SK-N-MC (cell line): ENCODE data around the gene NWD2.

Source experiments
- DNase-seq: peaks from one replicate; pipeline ENCODE4 v3.0.0-alpha.2; 2011; ENCODE audit warnings: low read depth, low spot score
- H3K27ac ChIP-seq: fragments of 200-600 bp; sonication (generic); 2 replicates; pipeline ENCODE4 v1.5.1; 2016; ENCODE audit warnings: mixed run types
- H3K36me3 ChIP-seq: fragments of 200-600 bp; sonication (generic); 2 replicates; pipeline ENCODE4 v1.6.1; 2017; ENCODE audit warnings: antibody characterized with exemption, low read length, mixed read lengths; ENCODE audit not compliant: insufficient read depth
- H3K4me3 ChIP-seq: fragments of 200-600 bp; sonication (generic); 2 replicates; pipeline ENCODE4 v1.5.1; 2016
- H3K9ac ChIP-seq: fragments of 200-600 bp; sonication (generic); 2 replicates; pipeline ENCODE4 v1.8.0; 2017; ENCODE audit warnings: mixed run types, mixed read lengths; ENCODE audit not compliant: insufficient read length
- H3K9me3 ChIP-seq: fragments of 200-600 bp; sonication (generic); 2 replicates; pipeline ENCODE4 v1.6.1; 2017; ENCODE audit warnings: low read depth, mild to moderate bottlenecking, antibody characterized with exemption, low read length, moderate library complexity, mixed read lengths
- EZH2 ChIP-seq: fragments of 200-600 bp; sonication (generic); IDR thresholded peaks from one replicate; pipeline ENCODE4 v1.6.1; 2017; ENCODE audit warnings: antibody characterized with exemption
- FOXP2 ChIP-seq: optimal IDR thresholded peaks from 2 replicates; pipeline ENCODE3; 2011; ENCODE audit warnings: mild to moderate bottlenecking, moderate library complexity; ENCODE audit not compliant: insufficient read depth; ENCODE audit errors: extremely low read length, control extremely low read depth
- POLR2AphosphoS5 ChIP-seq: IDR thresholded peaks from 2 replicates; pipeline ENCODE4 v1.6.1; 2012; ENCODE audit warnings: mild to moderate bottlenecking, low read depth, low read length, borderline replicate concordance

The NWD2 gene

GRCh38 chr4:37246891-37247290 lies 2.3 kb downstream of the NWD2 start:
- no peak for DNase-seq
- H3K9ac ChIP-seq: no peak overlapping the region
- no peak overlapping the region for H3K4me3 ChIP-seq
- no peaks in the 10 kb centered on the region for H3K36me3 ChIP-seq
- TF ChIP-seq EZH2 (no peak), POLR2AphosphoS5 (no peak), FOXP2 (no peak)
- no peaks in the 10 kb centered on the region for H3K9me3 ChIP-seq
- no peak overlapping the region for H3K27ac ChIP-seq

GRCh38 chr4:37258221-37258620 lies 13.7 kb downstream of the NWD2 start:
- H3K9me3 ChIP-seq: no peaks in the 10 kb centered on the region

GRCh38 chr4:37268319-37268718 lies 23.8 kb downstream of the NWD2 start:
- H3K4me3 ChIP-seq: no peak overlapping the region
- no peak overlapping the region for H3K27ac ChIP-seq
- TF ChIP-seq EZH2 (no peak), FOXP2 (no peak), POLR2AphosphoS5 (no peak)
- no peak overlapping the region for H3K9ac ChIP-seq
- no peak for DNase-seq
- no peaks in the 10 kb centered on the region for H3K36me3 ChIP-seq
- no peaks in the 10 kb centered on the region for H3K9me3 ChIP-seq

More at GRCh38 chr4:37258221-37258620, 13.7 kb downstream of the NWD2 start:
- H3K9ac ChIP-seq: no peak overlapping the region
- H3K4me3 ChIP-seq: no peak overlapping the region
- H3K36me3 ChIP-seq: no peaks in the 10 kb centered on the region
- no peak for TF ChIP-seq FOXP2
- no peak for TF ChIP-seq EZH2
- TF ChIP-seq POLR2AphosphoS5: no peak
- H3K27ac ChIP-seq: no peak overlapping the region
- DNase-seq: no peak

GRCh38 chr4:37279121-37279520 lies 34.6 kb downstream of the NWD2 start:
- no peaks in the 10 kb centered on the region for H3K36me3 ChIP-seq
- DNase-seq: no peak
- TF ChIP-seq POLR2AphosphoS5 (no peak), FOXP2 (no peak), EZH2 (no peak)
- no peak overlapping the region for H3K27ac ChIP-seq
- H3K9me3 ChIP-seq: no peaks in the 10 kb centered on the region
- H3K9ac ChIP-seq: no peak overlapping the region
- no peak overlapping the region for H3K4me3 ChIP-seq

GRCh38 chr4:37279894-37280592 lies 35.5 kb downstream of the NWD2 start:
- Histone ChIP-seq H3K27ac (no peak overlapping the region), H3K9ac (no peak overlapping the region), H3K9me3 (no peaks in the 10 kb centered on the region), H3K4me3 (no peak overlapping the region), H3K36me3 (no peaks in the 10 kb centered on the region)
- DNase-seq: no peak
- no peak for TF ChIP-seq POLR2AphosphoS5
- TF ChIP-seq FOXP2: no peak
- no peak for TF ChIP-seq EZH2

- no peak for DNase-seq
- Histone ChIP-seq H3K27ac (no peak overlapping the region), H3K9ac (no peak overlapping the region), H3K4me3 (no peak overlapping the region), H3K9me3 (no peaks in the 10 kb centered on the region), H3K36me3 (no peaks in the 10 kb centered on the region)
- TF ChIP-seq EZH2 (no peak), FOXP2 (no peak), POLR2AphosphoS5 (no peak)
These were observed 54.9 kb downstream of the NWD2 start for GRCh38 chr4:37299468-37299867.

GRCh38 chr4:37304612-37305011 lies 60.1 kb downstream of the NWD2 start:
- Histone ChIP-seq H3K27ac (no peak overlapping the region), H3K4me3 (no peak overlapping the region), H3K36me3 (no peaks in the 10 kb centered on the region), H3K9ac (no peak overlapping the region), H3K9me3 (no peaks in the 10 kb centered on the region)
- TF ChIP-seq EZH2: no peak
- no peak for TF ChIP-seq FOXP2
- no peak for TF ChIP-seq POLR2AphosphoS5
- no peak for DNase-seq

- Histone ChIP-seq H3K4me3 (no peak overlapping the region), H3K27ac (no peak overlapping the region), H3K36me3 (no peaks in the 10 kb centered on the region), H3K9me3 (no peaks in the 10 kb centered on the region), H3K9ac (no peak overlapping the region)
- DNase-seq: no peak
- TF ChIP-seq EZH2: no peak
- no peak for TF ChIP-seq FOXP2
- no peak for TF ChIP-seq POLR2AphosphoS5
These were observed 61.4 kb downstream of the NWD2 start for GRCh38 chr4:37305984-37306383.
